MCF 10A (cell line): Measurements from ENCODE around the gene NCF4. TPM values are rescaled to one million over a fixed set of nuclear protein-coding genes. Genes with fewer than 3 reads are reported as not detected.

Source experiments
- BruUV-seq: library from RNA; stranded (reverse); fragments of 400-500 nt; replicated peaks from 2 replicates; lab custom pipeline; 2021; lab: Mats Ljungman, UMichigan
- CTCF ChIA-PET: fragments of 300-600 bp; sonication (Branson Sonifier 250); formaldehyde crosslinking; extraction: SDS; loops from one replicate; lab custom pipeline; 2021; ENCODE audit warnings: antibody characterized with exemption, inconsistent platforms; lab: Yijun Ruan, JAX
- POLR2A ChIA-PET: fragments of 300-600, 350-650 bp; sonication (Branson Sonifier 250); formaldehyde crosslinking; extraction: SDS; loops from one replicate; lab custom pipeline; 2020; ENCODE audit warnings: antibody characterized with exemption, inconsistent platforms; lab: Yijun Ruan, JAX
- DNase-seq: peaks from one replicate; pipeline ENCODE4 v3.0.0-alpha.2; 2018; ENCODE audit not compliant: unreplicated experiment
- H3K27ac Mint-ChIP-seq: one replicate; pipeline ENCODE4 v1.8.0; 2022; ENCODE audit warnings: mild to moderate bottlenecking, low read depth, mixed read lengths; ENCODE audit not compliant: unreplicated experiment
- H3K27me3 Mint-ChIP-seq: one replicate; pipeline ENCODE4 v1.8.0; 2022; ENCODE audit warnings: mixed read lengths; ENCODE audit not compliant: insufficient read depth, unreplicated experiment
- H3K36me3 Mint-ChIP-seq: one replicate; pipeline ENCODE4 v1.8.0; 2022; ENCODE audit warnings: mild to moderate bottlenecking, moderate library complexity, mixed read lengths; ENCODE audit not compliant: insufficient read depth, unreplicated experiment
- H3K4me1 Mint-ChIP-seq: one replicate; pipeline ENCODE4 v1.8.0; 2022; ENCODE audit warnings: mixed read lengths; ENCODE audit not compliant: insufficient read depth, unreplicated experiment
- H3K4me3 Mint-ChIP-seq: one replicate; pipeline ENCODE4 v1.8.0; 2022; ENCODE audit warnings: mild to moderate bottlenecking, moderate library complexity, mixed read lengths; ENCODE audit not compliant: unreplicated experiment
- H3K9me3 Mint-ChIP-seq: one replicate; pipeline ENCODE4 v1.8.0; 2022; ENCODE audit warnings: mixed read lengths; ENCODE audit not compliant: unreplicated experiment
- intact Hi-C: fragments of 100-400 bp; cut with micrococcal nuclease; formaldehyde crosslinking; loops from 2 replicates; pipeline ENCODE4 v1.14.1; 2022
- total RNA-seq: library from RNA; stranded (reverse); gene quantifications from 2 replicates; pipeline ENCODE4 v1.2.3, GENCODE V29; 2022
- TF ChIP-seq, protein P1 (sequence below): fragments of 200-600 bp; IDR thresholded peaks from one replicate; pipeline ENCODE4 v1.8.0; 2022; ENCODE audit warnings: antibody characterized with exemption, mild to moderate bottlenecking; ENCODE audit not compliant: unreplicated experiment

Gene NCF4
- total RNA-seq, 1 experiment from 2014 or later, result not detected

DNA sequence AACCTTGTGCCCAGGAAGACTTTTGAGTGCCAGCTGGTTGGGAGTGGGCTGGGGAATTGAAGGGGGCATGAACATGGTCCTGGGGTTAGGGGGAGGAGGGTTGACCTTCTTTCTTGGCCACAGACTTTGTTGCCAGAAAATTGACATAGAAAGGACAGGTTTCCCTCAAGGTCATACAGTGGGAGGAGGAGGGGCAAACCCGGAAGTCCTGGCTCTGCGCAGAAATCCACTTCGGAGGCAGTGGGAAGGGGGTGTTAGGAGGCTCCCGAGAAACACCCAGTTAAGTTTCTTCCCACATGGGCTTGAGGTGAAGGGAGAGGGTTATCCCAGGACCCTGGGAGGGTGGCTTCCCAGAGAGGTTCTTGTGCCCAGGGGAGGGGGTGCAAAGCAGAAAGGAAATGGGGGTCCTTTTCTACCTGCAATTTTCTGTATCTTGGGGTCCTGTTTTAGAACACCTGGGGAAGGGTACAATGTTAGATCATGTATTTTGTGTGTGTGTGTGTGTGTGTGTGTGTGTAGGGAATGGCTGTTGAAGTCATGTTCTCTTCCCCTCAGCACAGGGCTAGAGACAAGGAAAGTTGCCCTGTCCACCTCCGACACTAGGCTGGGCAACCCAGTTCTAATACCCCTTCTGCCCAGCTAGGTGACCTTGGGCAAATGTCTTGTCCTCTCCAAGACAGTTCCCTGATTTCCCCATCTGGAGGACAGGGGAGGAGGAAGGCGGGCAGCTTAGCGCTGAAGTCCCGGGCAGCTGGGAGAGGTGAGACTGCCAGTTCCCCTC is 45.1 kb upstream of the NCF4 start:
- Mint-ChIP-seq H3K27ac (no peak overlapping the region), H3K4me3 (no peak overlapping the region), H3K27me3 (peaks cover 86% of the 10 kb centered on the region), H3K9me3 (no peaks in the 10 kb centered on the region), H3K4me1 (peaks cover 5% of the 10 kb centered on the region), H3K36me3 (no peaks in the 10 kb centered on the region)
- TF ChIP-seq, protein P1, sequence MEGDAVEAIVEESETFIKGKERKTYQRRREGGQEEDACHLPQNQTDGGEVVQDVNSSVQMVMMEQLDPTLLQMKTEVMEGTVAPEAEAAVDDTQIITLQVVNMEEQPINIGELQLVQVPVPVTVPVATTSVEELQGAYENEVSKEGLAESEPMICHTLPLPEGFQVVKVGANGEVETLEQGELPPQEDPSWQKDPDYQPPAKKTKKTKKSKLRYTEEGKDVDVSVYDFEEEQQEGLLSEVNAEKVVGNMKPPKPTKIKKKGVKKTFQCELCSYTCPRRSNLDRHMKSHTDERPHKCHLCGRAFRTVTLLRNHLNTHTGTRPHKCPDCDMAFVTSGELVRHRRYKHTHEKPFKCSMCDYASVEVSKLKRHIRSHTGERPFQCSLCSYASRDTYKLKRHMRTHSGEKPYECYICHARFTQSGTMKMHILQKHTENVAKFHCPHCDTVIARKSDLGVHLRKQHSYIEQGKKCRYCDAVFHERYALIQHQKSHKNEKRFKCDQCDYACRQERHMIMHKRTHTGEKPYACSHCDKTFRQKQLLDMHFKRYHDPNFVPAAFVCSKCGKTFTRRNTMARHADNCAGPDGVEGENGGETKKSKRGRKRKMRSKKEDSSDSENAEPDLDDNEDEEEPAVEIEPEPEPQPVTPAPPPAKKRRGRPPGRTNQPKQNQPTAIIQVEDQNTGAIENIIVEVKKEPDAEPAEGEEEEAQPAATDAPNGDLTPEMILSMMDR, result no peak
- intact Hi-C loops, result no loop called here
- DNase-seq, result no peak
- POLR2A ChIA-PET, result no interaction called here
- BruUV-seq, result no TSS peak
- CTCF ChIA-PET, result interaction anchor here (1.6 kb wide), 1 partner anchor 40 kb away, joined by 4 read pairs; no protein-coding TSS in a partner anchor

DNA sequence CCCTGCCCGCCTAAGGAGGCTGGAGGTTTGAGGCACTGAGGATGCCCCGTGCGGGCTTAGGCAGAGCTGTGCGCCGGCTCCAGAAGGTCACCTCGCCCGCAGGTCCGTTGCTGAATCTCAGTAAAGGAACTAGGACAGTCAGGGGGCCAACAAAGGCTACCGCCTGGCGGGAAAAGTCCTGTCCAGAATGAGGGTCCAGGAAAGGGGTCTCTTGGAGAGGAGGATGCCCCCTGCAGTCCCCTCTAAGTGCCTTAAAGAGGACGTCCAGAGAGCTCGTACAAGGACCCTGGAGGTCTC is 44.5 kb upstream of the NCF4 start:
- TF ChIP-seq, protein P1, result no peak
- peaks cover 5% of the 10 kb centered on the region for H3K4me1 Mint-ChIP-seq
- no peak overlapping the region for H3K4me3 Mint-ChIP-seq
- DNase-seq, result no peak
- CTCF ChIA-PET, result interaction anchor here (1.6 kb wide), 1 partner anchor 40 kb away, joined by 4 read pairs; no protein-coding TSS in a partner anchor
- H3K27ac Mint-ChIP-seq, result no peak overlapping the region
- POLR2A ChIA-PET, result no interaction called here
- no peaks in the 10 kb centered on the region for H3K36me3 Mint-ChIP-seq
- no TSS peak for BruUV-seq
- H3K27me3 Mint-ChIP-seq, result peaks cover 87% of the 10 kb centered on the region
- intact Hi-C loops, result no loop called here
- no peaks in the 10 kb centered on the region for H3K9me3 Mint-ChIP-seq

DNA sequence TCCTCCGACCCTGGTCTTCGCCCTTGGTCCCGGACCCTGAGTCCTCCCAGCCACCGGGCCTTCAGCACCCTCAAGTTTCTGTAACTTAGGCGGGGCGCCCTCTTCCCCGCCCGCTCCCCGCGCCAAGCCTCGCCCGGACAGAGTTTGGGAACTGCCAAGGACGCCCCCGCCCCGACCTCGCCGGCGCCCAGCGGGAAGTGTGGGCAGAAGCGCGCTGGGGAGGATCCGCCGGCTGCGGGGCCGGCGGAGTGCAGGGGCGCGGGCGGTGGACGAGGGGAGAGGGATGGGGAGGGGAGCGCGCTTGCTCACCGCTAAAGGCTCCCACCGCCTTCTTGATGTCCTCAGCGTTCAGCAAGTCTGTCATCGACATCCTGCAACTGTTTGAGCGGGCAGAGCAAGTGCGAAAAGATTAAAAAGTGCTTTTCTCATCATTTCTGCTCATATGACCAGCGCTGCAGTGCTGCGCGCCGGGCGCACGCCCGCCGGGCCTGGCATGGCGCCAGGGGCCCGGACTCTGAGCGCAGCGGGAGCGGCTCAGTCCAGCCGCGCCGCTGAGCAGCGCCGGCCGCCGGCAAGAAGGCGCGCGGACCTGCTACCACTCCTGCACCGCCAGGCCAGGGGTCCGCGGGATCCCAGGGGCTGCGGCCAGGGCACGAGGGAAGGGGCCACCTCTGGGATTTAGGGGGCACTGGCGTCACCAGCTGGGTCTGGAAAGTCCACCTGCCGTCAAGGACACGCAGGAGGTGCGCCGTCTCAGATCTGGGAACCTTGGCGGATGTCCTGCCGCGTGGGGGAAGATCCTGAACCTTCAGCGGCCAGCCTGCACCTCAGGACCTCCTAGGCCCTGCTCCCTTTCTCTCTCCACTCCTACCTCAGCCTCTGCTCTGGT is 43.9 kb upstream of the NCF4 start, which contains the start of gene PVALB:
Gene PVALB (minus strand): TSS at position 400 of the 889 bp plus-strand sequence. CDS start 30 bp downstream, at position 370.
- no TSS peak for BruUV-seq
- CTCF ChIA-PET, result interaction anchor here (1.6 kb wide), 1 partner anchor 39 kb away, joined by 4 read pairs; no protein-coding TSS in a partner anchor
- POLR2A ChIA-PET, result no interaction called here
- TF ChIP-seq, protein P1, result no peak
- peaks cover 87% of the 10 kb centered on the region for H3K27me3 Mint-ChIP-seq
- H3K27ac Mint-ChIP-seq, result no peak within 1 kb of the TSS
- no peaks in the 10 kb centered on the region for H3K9me3 Mint-ChIP-seq
- H3K4me1 Mint-ChIP-seq, result peaks cover 5% of the 10 kb centered on the region
- DNase-seq, result peak; percentile 13
- no peaks in the 10 kb centered on the region for H3K36me3 Mint-ChIP-seq
- H3K4me3 Mint-ChIP-seq, result no peak within 1 kb of the TSS
- intact Hi-C loops, result no loop called here

DNA sequence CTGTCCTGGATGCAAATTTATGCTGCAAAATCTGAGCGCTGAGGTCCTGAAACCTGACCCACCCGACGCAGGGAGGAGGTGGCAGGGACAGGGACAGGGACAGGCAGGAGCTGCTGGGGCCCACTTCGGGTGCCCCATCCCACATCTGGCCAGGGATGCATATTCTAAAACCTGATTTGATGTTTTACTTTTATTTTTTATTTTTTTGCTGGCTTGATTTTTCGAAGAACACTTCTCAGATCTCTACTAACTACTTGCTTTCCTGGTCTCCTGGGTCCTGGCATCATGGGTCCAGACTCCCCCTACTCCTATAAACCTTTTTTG is 43.3 kb upstream of the NCF4 start:
- intact Hi-C loops, result no loop called here
- Mint-ChIP-seq H3K9me3 (no peaks in the 10 kb centered on the region), H3K27me3 (peaks cover 86% of the 10 kb centered on the region), H3K4me1 (peaks cover 5% of the 10 kb centered on the region), H3K4me3 (no peak overlapping the region), H3K36me3 (no peaks in the 10 kb centered on the region), H3K27ac (no peak overlapping the region)
- POLR2A ChIA-PET, result no interaction called here
- DNase-seq, result no peak
- CTCF ChIA-PET, result interaction anchor here (1.6 kb wide), 2 partner anchors 38 to 39 kb away, joined by 4 to 7 read pairs; no protein-coding TSS in a partner anchor
- BruUV-seq, result no TSS peak
- TF ChIP-seq, protein P1, result no peak
